NCI-H2196 (cell line): ENCODE results near the gene ERMP1.
A peak's percentile ranks its signal among the peaks of the same experiment; 100 is the strongest.
"Not testable (repeated sequence)": the region's sequence is repeated elsewhere in the genome, so short reads cannot be mapped to it uniquely, and the experiment has no call there.

Source experiments
- DNase-seq: peaks from one replicate; lab custom pipeline; 2025; ENCODE audit not compliant: unreplicated experiment; lab: John Stamatoyannopoulos, UW

The ERMP1 gene

GRCh38 chr9:5784526-5785315 lies 48.2 kb downstream of the ERMP1 start:
- no peak for DNase-seq

GRCh38 chr9:5783982-5784381 lies 48.9 kb downstream of the ERMP1 start:
- DNase-seq, result no peak

GRCh38 chr9:5783420-5783819 lies 49.5 kb downstream of the ERMP1 start:
- DNase-seq, result not testable (repeated sequence)

GRCh38 chr9:5779705-5780218 lies 53.2 kb downstream of the ERMP1 start:
- DNase-seq, result not testable (repeated sequence)

- DNase-seq, result no peak
Measured at GRCh38 chr9:5778805-5779204, 54.1 kb downstream of the ERMP1 start.

GRCh38 chr9:5773324-5773999 lies 59.5 kb downstream of the ERMP1 start:
- DNase-seq, result no peak

GRCh38 chr9:5767968-5768932 lies 64.7 kb downstream of the ERMP1 start:
- DNase-seq, result no peak

- peak; percentile 46 for DNase-seq
Measured at GRCh38 chr9:5764130-5764868, 68.6 kb downstream of the ERMP1 start.

- DNase-seq, result no peak
Measured at GRCh38 chr9:5762421-5762820, 70.5 kb downstream of the ERMP1 start.

GRCh38 chr9:5760338-5760737 lies 72.6 kb downstream of the ERMP1 start:
- DNase-seq, result no peak

GRCh38 chr9:5756633-5757032 lies 76.3 kb downstream of the ERMP1 start:
- DNase-seq, result no peak

GRCh38 chr9:5750569-5750968 lies 82.3 kb downstream of the ERMP1 start:
- DNase-seq, result no peak

GRCh38 chr9:5749306-5749705 lies 83.6 kb downstream of the ERMP1 start:
- no peak for DNase-seq

- DNase-seq, result no peak
Measured at GRCh38 chr9:5748438-5748837, 84.5 kb downstream of the ERMP1 start.

GRCh38 chr9:5743109-5743508 lies 89.8 kb downstream of the ERMP1 start:
- no peak for DNase-seq

GRCh38 chr9:5736563-5737346 lies 96.2 kb downstream of the ERMP1 start:
- DNase-seq, result no peak

GRCh38 chr9:5735072-5735471 lies 97.8 kb downstream of the ERMP1 start:
- DNase-seq, result no peak
